ENCODE data around the gene MBTPS1. TPM values are rescaled to one million over a fixed set of nuclear protein-coding genes. Genes with fewer than 3 reads are reported as not detected.

MBTPS1 gene
- total and polyA plus RNA-seq, 2 donors (not counting 1 experiment from before 2014, with no cell fraction given): 80.3 to 109 TPM

- Histone ChIP-seq H3K4me2 (ENCODE audit: extremely low read depth, insufficient read depth, low read length) (no peak overlapping the region), H3K27ac (ENCODE audit: insufficient read depth, low read length) (no peak overlapping the region), H3K4me1 (ENCODE audit: control insufficient read depth, extremely low read depth, insufficient read depth, low read length) (no peaks in the 10 kb centered on the region), H2AFZ (ENCODE audit: low read length) (no peak overlapping the region), H3K27me3 (ENCODE audit: control insufficient read depth, insufficient read depth, low read length) (no peaks in the 10 kb centered on the region), H3K9me3 (ENCODE audit: control insufficient read depth, insufficient read depth, low read depth, low read length) (no peaks in the 10 kb centered on the region), H3K9ac (ENCODE audit: insufficient read depth, low read length) (no peak overlapping the region), H4K20me1 (ENCODE audit: control insufficient read depth, extremely low read depth, insufficient read depth, low read length) (no peaks in the 10 kb centered on the region), H3K4me3 (replicated peaks in 1 of 4; ENCODE audit: control extremely low read depth in 1 of 4, insufficient read depth in 1 of 4, low read depth in 3 of 4, low read length in 4 of 4) (no peak overlapping the region), H3K79me2 (ENCODE audit: control insufficient read depth, insufficient read depth, low read length) (no peaks in the 10 kb centered on the region), H3K36me3 (ENCODE audit: control insufficient read depth, insufficient read depth, low read length) (peaks cover 6% of the 10 kb centered on the region)
- no peak for TF ChIP-seq CTCF (conservative IDR thresholded peaks at IDR 0.05 in 1 of 2, IDR thresholded peaks at IDR 0.05 in 1 of 2; ENCODE audit: low read depth in 1 of 2, low read length in 2 of 2)
- no peak for TF ChIP-seq EZH2 (IDR thresholded peaks at IDR 0.05; ENCODE audit: low read length, missing control alignments)
- DNase-seq (ENCODE audit: low read depth in 2 of 2): no peak
Measured at GRCh38 chr16:84124257-84125073, 7.7 kb upstream of the MBTPS1 start.

DNA sequence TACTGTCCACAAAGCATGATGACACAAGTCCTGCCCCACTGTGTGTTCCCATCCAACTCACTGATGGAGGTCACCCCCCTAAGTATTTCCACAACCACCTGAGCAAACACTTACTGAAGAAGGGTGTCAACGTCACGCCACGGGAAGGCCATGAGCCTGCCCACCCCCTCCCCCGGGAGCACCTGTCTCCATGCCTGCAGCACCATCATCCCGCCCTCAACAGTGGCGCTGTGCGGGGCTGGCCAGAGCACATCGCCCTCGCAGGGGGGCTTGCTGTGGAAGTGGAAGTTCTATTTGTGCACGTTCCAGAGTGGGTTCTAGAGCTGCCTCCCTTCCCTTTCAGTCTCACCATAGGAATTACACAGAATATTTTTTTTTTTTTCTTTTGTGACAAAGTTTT lies 4.3 kb upstream of the MBTPS1 start:
- Histone ChIP-seq H3K36me3 (ENCODE audit: control insufficient read depth, insufficient read depth, low read length) (peaks cover 6% of the 10 kb centered on the region), H3K27me3 (ENCODE audit: control insufficient read depth, insufficient read depth, low read length) (no peaks in the 10 kb centered on the region), H4K20me1 (ENCODE audit: control insufficient read depth, extremely low read depth, insufficient read depth, low read length) (no peaks in the 10 kb centered on the region), H2AFZ (ENCODE audit: low read length) (no peak overlapping the region), H3K4me2 (ENCODE audit: extremely low read depth, insufficient read depth, low read length) (no peak overlapping the region), H3K79me2 (ENCODE audit: control insufficient read depth, insufficient read depth, low read length) (peaks cover 3% of the 10 kb centered on the region), H3K9ac (ENCODE audit: insufficient read depth, low read length) (no peak overlapping the region), H3K27ac (ENCODE audit: insufficient read depth, low read length) (no peak overlapping the region), H3K9me3 (ENCODE audit: control insufficient read depth, insufficient read depth, low read depth, low read length) (no peaks in the 10 kb centered on the region), H3K4me3 (replicated peaks in 1 of 4; ENCODE audit: control extremely low read depth in 1 of 4, insufficient read depth in 1 of 4, low read depth in 3 of 4, low read length in 4 of 4) (no peak overlapping the region), H3K4me1 (ENCODE audit: control insufficient read depth, extremely low read depth, insufficient read depth, low read length) (no peaks in the 10 kb centered on the region)
- DNase-seq (ENCODE audit: low read depth in 2 of 2): no peak
- no peak for TF ChIP-seq CTCF (conservative IDR thresholded peaks at IDR 0.05 in 1 of 2, IDR thresholded peaks at IDR 0.05 in 1 of 2; ENCODE audit: low read depth in 1 of 2, low read length in 2 of 2)
- no peak for TF ChIP-seq EZH2 (IDR thresholded peaks at IDR 0.05; ENCODE audit: low read length, missing control alignments)

- Histone ChIP-seq H3K9me3 (ENCODE audit: control insufficient read depth, insufficient read depth, low read depth, low read length) (no peaks in the 10 kb centered on the region), H3K4me1 (ENCODE audit: control insufficient read depth, extremely low read depth, insufficient read depth, low read length) (no peaks in the 10 kb centered on the region), H2AFZ (ENCODE audit: low read length) (no peak overlapping the region), H4K20me1 (ENCODE audit: control insufficient read depth, extremely low read depth, insufficient read depth, low read length) (no peaks in the 10 kb centered on the region), H3K9ac (ENCODE audit: insufficient read depth, low read length) (no peak overlapping the region), H3K27ac (ENCODE audit: insufficient read depth, low read length) (no peak overlapping the region), H3K79me2 (ENCODE audit: control insufficient read depth, insufficient read depth, low read length) (peaks cover 13% of the 10 kb centered on the region), H3K4me3 (replicated peaks in 1 of 4; ENCODE audit: control extremely low read depth in 1 of 4, insufficient read depth in 1 of 4, low read depth in 3 of 4, low read length in 4 of 4) (no peak overlapping the region), H3K4me2 (ENCODE audit: extremely low read depth, insufficient read depth, low read length) (no peak overlapping the region), H3K36me3 (ENCODE audit: control insufficient read depth, insufficient read depth, low read length) (peaks cover 6% of the 10 kb centered on the region), H3K27me3 (ENCODE audit: control insufficient read depth, insufficient read depth, low read length) (no peaks in the 10 kb centered on the region)
- no peak for TF ChIP-seq CTCF (conservative IDR thresholded peaks at IDR 0.05 in 1 of 2, IDR thresholded peaks at IDR 0.05 in 1 of 2; ENCODE audit: low read depth in 1 of 2, low read length in 2 of 2)
- TF ChIP-seq EZH2 (IDR thresholded peaks at IDR 0.05; ENCODE audit: low read length, missing control alignments): no peak
- DNase-seq (ENCODE audit: low read depth in 2 of 2): no peak
Measured at GRCh38 chr16:84120023-84120422, 3.3 kb upstream of the MBTPS1 start.

Measured in fibroblast of lung (primary cell).